Stimulated activated CD8-positive, alpha-beta memory T cell treated with anti-CD3 and anti-CD28 coated beads, Interleukin-12 subunit alpha, Interleukin-12 subunit beta, amount 100 ng/mL, for 4 hours (primary cell): Measurements from ENCODE around the gene PDLIM7.

Experiments used
- DNase-seq: peaks from one replicate; pipeline ENCODE4 v3.0.0-alpha.2; 2020; ENCODE audit warnings: low read depth

Gene PDLIM7

GRCh38 chr5:177505075-177505474 lies 7.7 kb upstream of the PDLIM7 start:
- no peak for DNase-seq

GRCh38 chr5:177504086-177505056 lies 7.0 kb upstream of the PDLIM7 start:
- no peak for DNase-seq

- no peak for DNase-seq
These were observed 6.1 kb upstream of the PDLIM7 start for GRCh38 chr5:177503351-177504085.

- DNase-seq, result no peak
These were observed 5.5 kb upstream of the PDLIM7 start for GRCh38 chr5:177502886-177503285.

GRCh38 chr5:177501874-177502678 lies 4.7 kb upstream of the PDLIM7 start:
- DNase-seq, result no peak

- peak; percentile 72 for DNase-seq
These were observed 3.5 kb upstream of the PDLIM7 start for GRCh38 chr5:177500685-177501522.

- DNase-seq, result no peak
These were observed 2.4 kb upstream of the PDLIM7 start for GRCh38 chr5:177499842-177500241.

- DNase-seq, result no peak
These were observed 796 bp upstream of the PDLIM7 start for GRCh38 chr5:177498013-177498787.

GRCh38 chr5:177496727-177497291 lies 595 bp downstream of the PDLIM7 start:
- DNase-seq, result no peak

- no peak for DNase-seq
These were observed 1.2 kb downstream of the PDLIM7 start for GRCh38 chr5:177496070-177496726.

- DNase-seq, result no peak
These were observed 2.0 kb downstream of the PDLIM7 start for GRCh38 chr5:177495243-177496060.

- DNase-seq, result no peak
These were observed 2.8 kb downstream of the PDLIM7 start for GRCh38 chr5:177494346-177495195.

- no peak for DNase-seq
These were observed 3.5 kb downstream of the PDLIM7 start for GRCh38 chr5:177493795-177494345.

- no peak for DNase-seq
These were observed 4.6 kb downstream of the PDLIM7 start for GRCh38 chr5:177492841-177493240.

GRCh38 chr5:177491983-177492746 lies 5.2 kb downstream of the PDLIM7 start:
- no peak for DNase-seq

GRCh38 chr5:177491429-177491945 lies 5.9 kb downstream of the PDLIM7 start:
- no peak for DNase-seq
